G401.6 (cell line): ENCODE data around the gene DEFB121.
"Not testable (repeated sequence)": the region's sequence is repeated elsewhere in the genome, so short reads cannot be mapped to it uniquely, and the experiment has no call there.

ENCODE experiments used
- FAIRE-seq: peaks from 2 replicates; lab custom pipeline; 2012; peaks lifted over from hg19 to GRCh38; lab: Jason Lieb, UNC

The DEFB121 gene

GRCh38 chr20:31406115-31406514 lies at the start of gene DEFB121:
DEFB121 (minus strand) TSS chr20:31406215; CDS start chr20:31406152, 63 bp downstream.
- FAIRE-seq, result no peak

- no peak for FAIRE-seq
Observed at GRCh38 chr20:31454361-31454760, 48.3 kb upstream of the DEFB121 start.

- FAIRE-seq, result no peak
Observed at GRCh38 chr20:31452575-31452974, 46.6 kb upstream of the DEFB121 start.

- no peak for FAIRE-seq
Observed at GRCh38 chr20:31449511-31450414, 43.7 kb upstream of the DEFB121 start.

GRCh38 chr20:31446084-31446819 lies 40.2 kb upstream of the DEFB121 start:
- no peak for FAIRE-seq

- FAIRE-seq, result no peak
Observed at GRCh38 chr20:31440012-31440659, 34.1 kb upstream of the DEFB121 start, which contains the start of gene DEFB123. DEFB123 (plus strand) TSS chr20:31440632; CDS start chr20:31440699, 67 bp downstream.

GRCh38 chr20:31430568-31431115 lies 24.6 kb upstream of the DEFB121 start:
- no peak for FAIRE-seq

GRCh38 chr20:31427576-31427975 lies 21.6 kb upstream of the DEFB121 start:
- FAIRE-seq, result not testable (repeated sequence)

- not testable (repeated sequence) for FAIRE-seq
Observed at GRCh38 chr20:31426891-31427551, 21.0 kb upstream of the DEFB121 start.

- no peak for FAIRE-seq
Observed at GRCh38 chr20:31425797-31426196, 19.8 kb upstream of the DEFB121 start.

- no peak for FAIRE-seq
Observed at GRCh38 chr20:31418307-31418706, 12.3 kb upstream of the DEFB121 start.

GRCh38 chr20:31415653-31416052 lies 9.6 kb upstream of the DEFB121 start:
- no peak for FAIRE-seq

- FAIRE-seq, result no peak
Observed at GRCh38 chr20:31414381-31414780, 8.4 kb upstream of the DEFB121 start.

GRCh38 chr20:31410011-31410410 lies 4.0 kb upstream of the DEFB121 start:
- no peak for FAIRE-seq

GRCh38 chr20:31403886-31404285 lies 2.1 kb downstream of the DEFB121 start:
- FAIRE-seq, result no peak

GRCh38 chr20:31394900-31395299 lies 11.1 kb downstream of the DEFB121 start:
- no peak for FAIRE-seq

- FAIRE-seq, result no peak
Observed at GRCh38 chr20:31392836-31393235, 13.2 kb downstream of the DEFB121 start.

- no peak for FAIRE-seq
Observed at GRCh38 chr20:31390490-31390889, 15.5 kb downstream of the DEFB121 start, which contains the start of gene DEFB119. DEFB119 (minus strand) TSS chr20:31390590; CDS start chr20:31390483, 107 bp downstream.

GRCh38 chr20:31374346-31374745 lies 31.7 kb downstream of the DEFB121 start:
- FAIRE-seq, result no peak

GRCh38 chr20:31368301-31368700 lies 37.7 kb downstream of the DEFB121 start, which contains the start of gene DEFB118:
DEFB118 (plus strand) TSS chr20:31368601; CDS start chr20:31368651, 50 bp downstream.
- no peak for FAIRE-seq

GRCh38 chr20:31364272-31364671 lies 41.7 kb downstream of the DEFB121 start:
- FAIRE-seq, result not testable (repeated sequence)
